Activated T-cell treated with anti-CD3 and anti-CD28 coated beads, Interleukin-2, amount 50 U/mL, for 24 hours (primary cell): ENCODE results near the gene GABRG3.

Experiments used
- DNase-seq: peaks from one replicate; pipeline ENCODE4 v3.0.0-alpha.2; 2020
- H3K27ac Mint-ChIP-seq: 2 replicates; pipeline ENCODE4 v1.8.0; 2020; ENCODE audit warnings: mild to moderate bottlenecking, mixed read lengths
- H3K27me3 Mint-ChIP-seq: 2 replicates; pipeline ENCODE4 v1.8.0; 2020; ENCODE audit warnings: mixed read lengths
- H3K36me3 Mint-ChIP-seq: 2 replicates; pipeline ENCODE4 v1.8.0; 2020; ENCODE audit warnings: low read depth, mixed read lengths
- H3K4me1 Mint-ChIP-seq: 2 replicates; pipeline ENCODE4 v1.8.0; 2020; ENCODE audit warnings: low read depth, mixed read lengths
- H3K4me3 Mint-ChIP-seq: 2 replicates; pipeline ENCODE4 v1.8.0; 2020; ENCODE audit warnings: mild to moderate bottlenecking, moderate library complexity, mixed read lengths
- H3K9me3 Mint-ChIP-seq: 2 replicates; pipeline ENCODE4 v1.8.0; 2020; ENCODE audit warnings: mixed read lengths

Gene GABRG3

GRCh38 chr15:27575521-27575920 is 604.5 kb downstream of the GABRG3 start:
- no peak overlapping the region for H3K4me3 Mint-ChIP-seq

GRCh38 chr15:27576576-27576975 is 605.6 kb downstream of the GABRG3 start:
- no peaks in the 10 kb centered on the region for H3K4me1 Mint-ChIP-seq
- peaks cover 3% of the 10 kb centered on the region for H3K9me3 Mint-ChIP-seq
- no peak overlapping the region for H3K27ac Mint-ChIP-seq
- no peak overlapping the region for H3K4me3 Mint-ChIP-seq
- H3K27me3 Mint-ChIP-seq = no peaks in the 10 kb centered on the region
- no peaks in the 10 kb centered on the region for H3K36me3 Mint-ChIP-seq
- DNase-seq = no peak

More at GRCh38 chr15:27575521-27575920, 604.5 kb downstream of the GABRG3 start:
- Mint-ChIP-seq H3K27me3 (no peaks in the 10 kb centered on the region), H3K4me1 (no peaks in the 10 kb centered on the region), H3K9me3 (peaks cover 3% of the 10 kb centered on the region), H3K27ac (no peak overlapping the region), H3K36me3 (no peaks in the 10 kb centered on the region)
- no peak for DNase-seq

- Mint-ChIP-seq H3K9me3 (peaks cover 5% of the 10 kb centered on the region), H3K27me3 (no peaks in the 10 kb centered on the region), H3K27ac (no peak overlapping the region), H3K4me3 (no peak overlapping the region), H3K36me3 (no peaks in the 10 kb centered on the region), H3K4me1 (no peaks in the 10 kb centered on the region)
- no peak for DNase-seq
These were observed 608.8 kb downstream of the GABRG3 start for GRCh38 chr15:27579738-27580137.

- no peak for DNase-seq
- Mint-ChIP-seq H3K27ac (no peak overlapping the region), H3K27me3 (no peaks in the 10 kb centered on the region), H3K36me3 (no peaks in the 10 kb centered on the region), H3K4me1 (no peaks in the 10 kb centered on the region), H3K4me3 (no peak overlapping the region), H3K9me3 (peaks cover 2% of the 10 kb centered on the region)
These were observed 611.9 kb downstream of the GABRG3 start for GRCh38 chr15:27582726-27583410.

- Mint-ChIP-seq H3K4me1 (no peaks in the 10 kb centered on the region), H3K4me3 (no peak overlapping the region), H3K27me3 (no peaks in the 10 kb centered on the region), H3K27ac (no peak overlapping the region), H3K36me3 (no peaks in the 10 kb centered on the region), H3K9me3 (peaks cover 2% of the 10 kb centered on the region)
- no peak for DNase-seq
These were observed 612.7 kb downstream of the GABRG3 start for GRCh38 chr15:27583651-27584050.

GRCh38 chr15:27585041-27585640 is 614.2 kb downstream of the GABRG3 start:
- peaks cover 6% of the 10 kb centered on the region for H3K9me3 Mint-ChIP-seq
- H3K4me1 Mint-ChIP-seq = no peaks in the 10 kb centered on the region
- no peaks in the 10 kb centered on the region for H3K27me3 Mint-ChIP-seq
- H3K36me3 Mint-ChIP-seq = no peaks in the 10 kb centered on the region
- no peak overlapping the region for H3K4me3 Mint-ChIP-seq
- no peak for DNase-seq
- no peak overlapping the region for H3K27ac Mint-ChIP-seq

- Mint-ChIP-seq H3K27me3 (no peaks in the 10 kb centered on the region), H3K27ac (no peak overlapping the region), H3K9me3 (peaks cover 4% of the 10 kb centered on the region), H3K4me1 (no peaks in the 10 kb centered on the region), H3K36me3 (no peaks in the 10 kb centered on the region), H3K4me3 (no peak overlapping the region)
- no peak for DNase-seq
These were observed 616.8 kb downstream of the GABRG3 start for GRCh38 chr15:27587810-27588209.

GRCh38 chr15:27589260-27589659 is 618.3 kb downstream of the GABRG3 start:
- Mint-ChIP-seq H3K36me3 (no peaks in the 10 kb centered on the region), H3K27me3 (no peaks in the 10 kb centered on the region), H3K4me1 (no peaks in the 10 kb centered on the region), H3K4me3 (no peak overlapping the region), H3K27ac (no peak overlapping the region), H3K9me3 (peaks cover 10% of the 10 kb centered on the region)
- no peak for DNase-seq

GRCh38 chr15:27589782-27590181 is 618.8 kb downstream of the GABRG3 start:
- Mint-ChIP-seq H3K4me1 (no peaks in the 10 kb centered on the region), H3K9me3 (peaks cover 10% of the 10 kb centered on the region), H3K27ac (no peak overlapping the region), H3K4me3 (no peak overlapping the region), H3K36me3 (no peaks in the 10 kb centered on the region), H3K27me3 (no peaks in the 10 kb centered on the region)
- no peak for DNase-seq
